GM12878 (cell line): ENCODE measurements around the gene OTUD4.

ENCODE experiments used
- PBX3 ChIP-seq: IDR thresholded peaks from 2 replicates; pipeline ENCODE4 v1.6.1; 2011; ENCODE audit warnings: mild to moderate bottlenecking, low read depth, low read length, moderate library complexity; ENCODE audit not compliant: insufficient replicate concordance
- POLR2A ChIP-seq: IDR thresholded peaks from 2 replicates; pipeline ENCODE4 v1.6.1; 2011; ENCODE audit warnings: low read depth, mild to moderate bottlenecking, low read length
- RAD21 ChIP-seq: IDR thresholded peaks from 2 replicates; pipeline ENCODE4 v1.6.1; 2011; ENCODE audit warnings: mild to moderate bottlenecking, low read depth, low read length, moderate library complexity; ENCODE audit not compliant: insufficient read depth
- SIN3A ChIP-seq: IDR thresholded peaks from 2 replicates; pipeline ENCODE4 v1.6.1; 2012; ENCODE audit warnings: low read depth, low read length, improper control_type of control experiment
- YY1 ChIP-seq: IDR thresholded peaks from 2 replicates; pipeline ENCODE4 v1.6.1; 2011; ENCODE audit warnings: low read depth, mild to moderate bottlenecking, low read length

- no peak for TF ChIP-seq POLR2A
- no peak for TF ChIP-seq PBX3
- no peak for TF ChIP-seq RAD21
- TF ChIP-seq YY1: no peak
- TF ChIP-seq SIN3A: no peak
Observed at GRCh38 chr4:145125396-145125795, 55.0 kb downstream of the OTUD4 start.
